Ecto neural progenitor cell (in vitro differentiated cells): ENCODE measurements around the gene CCNQ.

ENCODE experiments used
- DNase-seq: peaks from one replicate; pipeline ENCODE4 v3.0.0-alpha.2; 2018; ENCODE audit warnings: low spot score

CCNQ gene

GRCh38 chrX:153576239-153576870 lies 22.6 kb downstream of the CCNQ start:
- DNase-seq: no peak

- no peak for DNase-seq
Observed at GRCh38 chrX:153573984-153574383, 25.0 kb downstream of the CCNQ start.

- no peak for DNase-seq
Observed at GRCh38 chrX:153572601-153573000, 26.3 kb downstream of the CCNQ start.

GRCh38 chrX:153571534-153571908 lies 27.4 kb downstream of the CCNQ start:
- no peak for DNase-seq

GRCh38 chrX:153569475-153569874 lies 29.5 kb downstream of the CCNQ start:
- DNase-seq: no peak

- DNase-seq: no peak
Observed at GRCh38 chrX:153568451-153569011, 30.4 kb downstream of the CCNQ start.

- DNase-seq: no peak
Observed at GRCh38 chrX:153565996-153566580, 32.9 kb downstream of the CCNQ start.

- DNase-seq: no peak
Observed at GRCh38 chrX:153564047-153564606, 34.8 kb downstream of the CCNQ start.

- DNase-seq: no peak
Observed at GRCh38 chrX:153562546-153562945, 36.4 kb downstream of the CCNQ start.

GRCh38 chrX:153561337-153561736 lies 37.6 kb downstream of the CCNQ start:
- DNase-seq: no peak

- no peak for DNase-seq
Observed at GRCh38 chrX:153560466-153560865, 38.5 kb downstream of the CCNQ start.

- no peak for DNase-seq
Observed at GRCh38 chrX:153560000-153560399, 38.9 kb downstream of the CCNQ start.

- no peak for DNase-seq
Observed at GRCh38 chrX:153557618-153558355, 41.2 kb downstream of the CCNQ start.

- no peak for DNase-seq
Observed at GRCh38 chrX:153556767-153557166, 42.2 kb downstream of the CCNQ start.

GRCh38 chrX:153554519-153555167 lies 44.3 kb downstream of the CCNQ start:
- DNase-seq: peak; percentile 76

- no peak for DNase-seq
Observed at GRCh38 chrX:153551135-153551534, 47.8 kb downstream of the CCNQ start.

- no peak for DNase-seq
Observed at GRCh38 chrX:153549807-153550206, 49.1 kb downstream of the CCNQ start.

GRCh38 chrX:153549231-153549630 lies 49.7 kb downstream of the CCNQ start:
- DNase-seq: no peak

- DNase-seq: no peak
Observed at GRCh38 chrX:153547195-153547594, 51.7 kb downstream of the CCNQ start.

GRCh38 chrX:153546386-153546785 lies 52.6 kb downstream of the CCNQ start:
- DNase-seq: no peak

GRCh38 chrX:153544727-153545126 lies 54.2 kb downstream of the CCNQ start:
- DNase-seq: no peak

- DNase-seq: no peak
Observed at GRCh38 chrX:153539979-153540358, 59.0 kb downstream of the CCNQ start.
